GM12891 (cell line): ENCODE data around the gene CCDC32.

Experiments
- POLR2A ChIP-seq: IDR thresholded peaks from 2 replicates; pipeline ENCODE4 v1.6.1; 2011; ENCODE audit warnings: low read depth, low read length, control low read depth
- TAF1 ChIP-seq: IDR thresholded peaks from 2 replicates; pipeline ENCODE4 v1.6.1; 2011; ENCODE audit warnings: low read depth, low read length, control low read depth

- TF ChIP-seq POLR2A (no peak), TAF1 (no peak)
These were observed 53.2 kb downstream of the CCDC32 start for GRCh38 chr15:40511472-40512133.
